PFSK-1 (cell line): ENCODE results near the gene NFE2L1. TPM values are rescaled to one million over a fixed set of nuclear protein-coding genes. Genes with fewer than 3 reads are reported as not detected.

Source experiments
- FOXP2 ChIP-seq: optimal IDR thresholded peaks from 2 replicates; pipeline ENCODE3; 2011; ENCODE audit warnings: borderline replicate concordance, control low read depth, inconsistent platforms; ENCODE audit not compliant: insufficient read depth; ENCODE audit errors: extremely low read length, extremely low read depth
- POLR2AphosphoS5 ChIP-seq: IDR thresholded peaks from 2 replicates; pipeline ENCODE4 v1.6.1; 2012; ENCODE audit warnings: low read depth, mild to moderate bottlenecking, control low read depth, low read length, moderate library complexity
- REST ChIP-seq, 2 experiments: IDR thresholded peaks; 2 replicates each; pipeline versions ENCODE4 v1.6.1 to v1.8.0; 2011 to 2012; ENCODE audit warnings: low read depth in 2 of 2, low read length in 2 of 2, control low read depth in 1 of 2, inconsistent platforms in 1 of 2, mild to moderate bottlenecking in 1 of 2, moderate library complexity in 1 of 2; ENCODE audit not compliant: insufficient read depth in 1 of 2
- SIN3A ChIP-seq: IDR thresholded peaks from 2 replicates; pipeline ENCODE4 v1.6.1; 2012; ENCODE audit warnings: mild to moderate bottlenecking, low read length, moderate library complexity, borderline replicate concordance; ENCODE audit not compliant: insufficient read depth
- TAF1 ChIP-seq: IDR thresholded peaks from 2 replicates; pipeline ENCODE4 v1.6.1; 2012; ENCODE audit warnings: low read length, control low read depth, borderline replicate concordance; ENCODE audit not compliant: insufficient read depth
- polyA plus RNA-seq: library from polyadenylated mRNA; unstranded; fragments of >200 nt; gene quantifications from one replicate; pipeline ENCODE4 v1.2.1, GENCODE V29; 2012; ENCODE audit warnings: low read depth, missing spikeins; ENCODE audit not compliant: insufficient read length

Gene NFE2L1
- polyA plus RNA-seq, result 352 TPM

GRCh38 chr17:48047741-48048383 lies at the start of gene NFE2L1:
Gene NFE2L1 (plus strand): TSS chr17:48048359. CDS start chr17:48051119, 2,760 bp downstream.
- TF ChIP-seq POLR2AphosphoS5 (peak; percentile 81), TAF1 (no peak; the same call in 1 of the 2 replicates), FOXP2 (no peak), SIN3A (no peak)

GRCh38 chr17:47999582-47999981 lies 48.6 kb upstream of the NFE2L1 start:
- no peak for TF ChIP-seq POLR2AphosphoS5

GRCh38 chr17:48001197-48001596 lies 47.0 kb upstream of the NFE2L1 start:
- no peak for TF ChIP-seq FOXP2
- TF ChIP-seq SIN3A, result no peak
- TF ChIP-seq TAF1, result no peak
- TF ChIP-seq POLR2AphosphoS5, result no peak
- no peak for TF ChIP-seq REST (IDR thresholded peaks at IDR 0.05; ENCODE audit: insufficient read depth in 1 of 2, low read depth in 2 of 2, low read length in 2 of 2)

GRCh38 chr17:48002266-48002915 lies 45.8 kb upstream of the NFE2L1 start:
- no peak for TF ChIP-seq REST (IDR thresholded peaks at IDR 0.05; ENCODE audit: insufficient read depth in 1 of 2, low read depth in 2 of 2, low read length in 2 of 2)
- peak; percentile 34; the same call in 1 of the 2 replicates for TF ChIP-seq SIN3A
- no peak; the same call in 1 of the 2 replicates for TF ChIP-seq POLR2AphosphoS5
- TF ChIP-seq FOXP2, result no peak

- no peak for TF ChIP-seq FOXP2
- TF ChIP-seq SIN3A, result no peak
- TF ChIP-seq REST (IDR thresholded peaks at IDR 0.05; ENCODE audit: insufficient read depth in 1 of 2, low read depth in 2 of 2, low read length in 2 of 2), result no peak
- no peak for TF ChIP-seq TAF1
- no peak for TF ChIP-seq POLR2AphosphoS5
Observed at GRCh38 chr17:48002916-48003416, 45.2 kb upstream of the NFE2L1 start.
